Frontal cortex (tissue), 4 donors: ENCODE measurements around the gene ZNF570. TPM values are rescaled to one million over a fixed set of nuclear protein-coding genes. Genes with fewer than 3 reads are reported as not detected.
A peak's percentile ranks its signal among the peaks of the same experiment; 100 is the strongest.

Experiments used
- DNase-seq, 2 donors: peaks; one replicate each; pipeline ENCODE4 v3.0.0; 2012; ENCODE audit warnings: low spot score in 2 of 2
- FAIRE-seq: peaks from 2 replicates; lab custom pipeline; 2012; peaks lifted over from hg19 to GRCh38; lab: Jason Lieb, UNC
- total RNA-seq: library from RNA; depleted of rRNA; stranded (reverse); fragments of >200 nt; gene quantifications from one replicate; pipeline ENCODE4 v1.2.3, GENCODE V29; 2014
- donor health status: control.
- donor health status: control.
- donor health status: control.

ZNF570 gene
- 42.8 TPM for total RNA-seq

- FAIRE-seq: no peak
- DNase-seq: peak; percentile 57 to 71
Measured at GRCh38 chr19:37468961-37469777, at the start of gene ZNF570. Gene ZNF570 (plus strand): TSS chr19:37469356. CDS start chr19:37470355, 999 bp downstream.

GRCh38 chr19:37452500-37453245 lies 16.5 kb upstream of the ZNF570 start:
- DNase-seq: no peak
- FAIRE-seq: no peak

- DNase-seq (no peak), FAIRE-seq (no peak)
Measured at GRCh38 chr19:37466277-37466797, 2.8 kb upstream of the ZNF570 start.

- FAIRE-seq: no peak
Measured at GRCh38 chr19:37466798-37467607, 2.2 kb upstream of the ZNF570 start, which contains the start of gene ZNF569. Gene ZNF569 (minus strand): TSS chr19:37467444. CDS start chr19:37444921, 22,523 bp downstream.

GRCh38 chr19:37467608-37468090 lies 1.5 kb upstream of the ZNF570 start:
- peak; percentile 4 to 7 for DNase-seq
- FAIRE-seq: no peak

More at GRCh38 chr19:37466798-37467607, 2.2 kb upstream of the ZNF570 start, which contains the start of gene ZNF569:
- peak; percentile 72 to 76 for DNase-seq

GRCh38 chr19:37470216-37470615 lies 1.1 kb downstream of the ZNF570 start:
- FAIRE-seq (no peak), DNase-seq (no peak)

- DNase-seq (no peak), FAIRE-seq (no peak)
Measured at GRCh38 chr19:37472165-37472564, 3.0 kb downstream of the ZNF570 start.

GRCh38 chr19:37484406-37485168 lies 15.4 kb downstream of the ZNF570 start:
- FAIRE-seq (no peak), DNase-seq (no peak)

GRCh38 chr19:37492213-37492612 lies 23.1 kb downstream of the ZNF570 start:
- FAIRE-seq: no peak
- DNase-seq: no peak

GRCh38 chr19:37505958-37506386 lies 36.8 kb downstream of the ZNF570 start:
- no peak for FAIRE-seq

GRCh38 chr19:37506387-37507166 lies 37.4 kb downstream of the ZNF570 start, which contains the start of gene ZNF793:
Gene ZNF793 (plus strand): TSS chr19:37506939. CDS start chr19:37523440, 16,501 bp downstream.
- DNase-seq (peak; percentile 45 to 70), FAIRE-seq (no peak)

More at GRCh38 chr19:37505958-37506386, 36.8 kb downstream of the ZNF570 start:
- peak in 1 of 2 donors; percentile 11 for DNase-seq

- FAIRE-seq (no peak), DNase-seq (peak in 1 of 2 donors; percentile 5)
Measured at GRCh38 chr19:37507167-37507464, 38.0 kb downstream of the ZNF570 start.

GRCh38 chr19:37511186-37511585 lies 42.0 kb downstream of the ZNF570 start:
- FAIRE-seq: no peak
- DNase-seq: no peak

- no peak for FAIRE-seq
- DNase-seq: no peak
Measured at GRCh38 chr19:37511821-37512220, 42.7 kb downstream of the ZNF570 start.

GRCh38 chr19:37513397-37513796 lies 44.2 kb downstream of the ZNF570 start:
- no peak for FAIRE-seq
- DNase-seq: no peak

GRCh38 chr19:37519890-37520289 lies 50.7 kb downstream of the ZNF570 start:
- no peak for FAIRE-seq
- DNase-seq: no peak

- DNase-seq (no peak), FAIRE-seq (no peak)
Measured at GRCh38 chr19:37537391-37537947, 68.3 kb downstream of the ZNF570 start.
